ENCODE data around the gene LRRC28.

GRCh38 chr15:99421172-99421656, 169.9 kb downstream of the LRRC28 start:
- TF ChIP-seq, protein P1, sequence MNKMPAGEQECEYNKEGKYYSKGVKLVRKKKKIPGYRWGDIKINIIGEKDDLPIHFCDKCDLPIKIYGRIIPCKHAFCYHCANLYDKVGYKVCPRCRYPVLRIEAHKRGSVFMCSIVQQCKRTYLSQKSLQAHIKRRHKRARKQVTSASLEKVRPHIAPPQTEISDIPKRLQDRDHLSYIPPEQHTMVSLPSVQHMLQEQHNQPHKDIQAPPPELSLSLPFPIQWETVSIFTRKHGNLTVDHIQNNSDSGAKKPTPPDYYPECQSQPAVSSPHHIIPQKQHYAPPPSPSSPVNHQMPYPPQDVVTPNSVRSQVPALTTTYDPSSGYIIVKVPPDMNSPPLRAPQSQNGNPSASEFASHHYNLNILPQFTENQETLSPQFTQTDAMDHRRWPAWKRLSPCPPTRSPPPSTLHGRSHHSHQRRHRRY (tag by site-specific recombination; IDR thresholded peaks at IDR 0.05) = no peak
- TF ChIP-seq ZNF561 (tag by site-specific recombination; IDR thresholded peaks at IDR 0.05; ENCODE audit: borderline replicate concordance) (no peak), ZNF239 (tag by site-specific recombination; IDR thresholded peaks at IDR 0.05) (no peak), TCF7L2 (IDR thresholded peaks at IDR 0.05; ENCODE audit: borderline replicate concordance, low read depth, low read length) (no peak), ZNF707 (tag by site-specific recombination; IDR thresholded peaks at IDR 0.05) (no peak), ZNF335 (tag by site-specific recombination; conservative IDR thresholded peaks at IDR 0.05) (no peak)
- TF ChIP-seq, protein P2, sequence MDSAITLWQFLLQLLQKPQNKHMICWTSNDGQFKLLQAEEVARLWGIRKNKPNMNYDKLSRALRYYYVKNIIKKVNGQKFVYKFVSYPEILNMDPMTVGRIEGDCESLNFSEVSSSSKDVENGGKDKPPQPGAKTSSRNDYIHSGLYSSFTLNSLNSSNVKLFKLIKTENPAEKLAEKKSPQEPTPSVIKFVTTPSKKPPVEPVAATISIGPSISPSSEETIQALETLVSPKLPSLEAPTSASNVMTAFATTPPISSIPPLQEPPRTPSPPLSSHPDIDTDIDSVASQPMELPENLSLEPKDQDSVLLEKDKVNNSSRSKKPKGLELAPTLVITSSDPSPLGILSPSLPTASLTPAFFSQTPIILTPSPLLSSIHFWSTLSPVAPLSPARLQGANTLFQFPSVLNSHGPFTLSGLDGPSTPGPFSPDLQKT (IDR thresholded peaks at IDR 0.05; ENCODE audit: borderline replicate concordance, low read depth, low read length) = no peak
- TF ChIP-seq, protein P3, sequence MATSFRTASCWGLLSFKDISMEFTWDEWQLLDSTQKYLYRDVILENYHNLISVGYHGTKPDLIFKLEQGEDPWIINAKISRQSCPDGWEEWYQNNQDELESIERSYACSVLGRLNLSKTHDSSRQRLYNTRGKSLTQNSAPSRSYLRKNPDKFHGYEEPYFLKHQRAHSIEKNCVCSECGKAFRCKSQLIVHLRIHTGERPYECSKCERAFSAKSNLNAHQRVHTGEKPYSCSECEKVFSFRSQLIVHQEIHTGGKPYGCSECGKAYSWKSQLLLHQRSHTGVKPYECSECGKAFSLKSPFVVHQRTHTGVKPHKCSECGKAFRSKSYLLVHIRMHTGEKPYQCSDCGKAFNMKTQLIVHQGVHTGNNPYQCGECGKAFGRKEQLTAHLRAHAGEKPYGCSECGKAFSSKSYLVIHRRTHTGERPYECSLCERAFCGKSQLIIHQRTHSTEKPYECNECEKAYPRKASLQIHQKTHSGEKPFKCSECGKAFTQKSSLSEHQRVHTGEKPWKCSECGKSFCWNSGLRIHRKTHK (tag by site-specific recombination; IDR thresholded peaks at IDR 0.05) = no peak
- TF ChIP-seq, protein P4, sequence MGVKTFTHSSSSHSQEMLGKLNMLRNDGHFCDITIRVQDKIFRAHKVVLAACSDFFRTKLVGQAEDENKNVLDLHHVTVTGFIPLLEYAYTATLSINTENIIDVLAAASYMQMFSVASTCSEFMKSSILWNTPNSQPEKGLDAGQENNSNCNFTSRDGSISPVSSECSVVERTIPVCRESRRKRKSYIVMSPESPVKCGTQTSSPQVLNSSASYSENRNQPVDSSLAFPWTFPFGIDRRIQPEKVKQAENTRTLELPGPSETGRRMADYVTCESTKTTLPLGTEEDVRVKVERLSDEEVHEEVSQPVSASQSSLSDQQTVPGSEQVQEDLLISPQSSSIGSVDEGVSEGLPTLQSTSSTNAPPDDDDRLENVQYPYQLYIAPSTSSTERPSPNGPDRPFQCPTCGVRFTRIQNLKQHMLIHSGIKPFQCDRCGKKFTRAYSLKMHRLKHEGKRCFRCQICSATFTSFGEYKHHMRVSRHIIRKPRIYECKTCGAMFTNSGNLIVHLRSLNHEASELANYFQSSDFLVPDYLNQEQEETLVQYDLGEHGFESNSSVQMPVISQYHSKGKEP (tag by site-specific recombination; IDR thresholded peaks at IDR 0.05) = no peak
- TF ChIP-seq, protein P5, sequence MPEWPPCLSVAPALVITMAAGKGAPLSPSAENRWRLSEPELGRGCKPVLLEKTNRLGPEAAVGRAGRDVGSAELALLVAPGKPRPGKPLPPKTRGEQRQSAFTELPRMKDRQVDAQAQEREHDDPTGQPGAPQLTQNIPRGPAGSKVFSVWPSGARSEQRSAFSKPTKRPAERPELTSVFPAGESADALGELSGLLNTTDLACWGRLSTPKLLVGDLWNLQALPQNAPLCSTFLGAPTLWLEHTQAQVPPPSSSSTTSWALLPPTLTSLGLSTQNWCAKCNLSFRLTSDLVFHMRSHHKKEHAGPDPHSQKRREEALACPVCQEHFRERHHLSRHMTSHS (tag by site-specific recombination; IDR thresholded peaks at IDR 0.05) = no peak
- TF ChIP-seq, protein P6, sequence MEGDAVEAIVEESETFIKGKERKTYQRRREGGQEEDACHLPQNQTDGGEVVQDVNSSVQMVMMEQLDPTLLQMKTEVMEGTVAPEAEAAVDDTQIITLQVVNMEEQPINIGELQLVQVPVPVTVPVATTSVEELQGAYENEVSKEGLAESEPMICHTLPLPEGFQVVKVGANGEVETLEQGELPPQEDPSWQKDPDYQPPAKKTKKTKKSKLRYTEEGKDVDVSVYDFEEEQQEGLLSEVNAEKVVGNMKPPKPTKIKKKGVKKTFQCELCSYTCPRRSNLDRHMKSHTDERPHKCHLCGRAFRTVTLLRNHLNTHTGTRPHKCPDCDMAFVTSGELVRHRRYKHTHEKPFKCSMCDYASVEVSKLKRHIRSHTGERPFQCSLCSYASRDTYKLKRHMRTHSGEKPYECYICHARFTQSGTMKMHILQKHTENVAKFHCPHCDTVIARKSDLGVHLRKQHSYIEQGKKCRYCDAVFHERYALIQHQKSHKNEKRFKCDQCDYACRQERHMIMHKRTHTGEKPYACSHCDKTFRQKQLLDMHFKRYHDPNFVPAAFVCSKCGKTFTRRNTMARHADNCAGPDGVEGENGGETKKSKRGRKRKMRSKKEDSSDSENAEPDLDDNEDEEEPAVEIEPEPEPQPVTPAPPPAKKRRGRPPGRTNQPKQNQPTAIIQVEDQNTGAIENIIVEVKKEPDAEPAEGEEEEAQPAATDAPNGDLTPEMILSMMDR (tag by site-specific recombination; IDR thresholded peaks at IDR 0.05) = no peak
